T-helper 1 cell treated with Interleukin-12 subunit alpha and Interleukin-12 subunit beta and Interleukin-4 antibody, amounts not matched to agents 30 μg/mL and 1 μg/mL, for 36 hours (primary cell): Measurements from ENCODE around the gene CHCHD4.

Source experiments
- H3K27ac Mint-ChIP-seq: one replicate; pipeline ENCODE4 v1.8.0; 2021; ENCODE audit warnings: mild to moderate bottlenecking, mixed read lengths
- H3K27me3 Mint-ChIP-seq: one replicate; pipeline ENCODE4 v1.8.0; 2021; ENCODE audit warnings: low read depth, mixed read lengths
- H3K36me3 Mint-ChIP-seq: one replicate; pipeline ENCODE4 v1.8.0; 2021; ENCODE audit warnings: low read depth, mixed read lengths
- H3K4me1 Mint-ChIP-seq: one replicate; pipeline ENCODE4 v1.8.0; 2021; ENCODE audit warnings: low read depth, mixed read lengths
- H3K4me3 Mint-ChIP-seq: one replicate; pipeline ENCODE4 v1.8.0; 2021; ENCODE audit warnings: mild to moderate bottlenecking, moderate library complexity, mixed read lengths
- H3K9me3 Mint-ChIP-seq: one replicate; pipeline ENCODE4 v1.8.0; 2021; ENCODE audit warnings: mixed read lengths

The CHCHD4 gene

GRCh38 chr3:14154276-14154675 is 29.6 kb upstream of the CHCHD4 start:
- H3K4me1 Mint-ChIP-seq = peaks cover 2% of the 10 kb centered on the region
- H3K27ac Mint-ChIP-seq = no peak overlapping the region
- peaks cover 54% of the 10 kb centered on the region for H3K36me3 Mint-ChIP-seq
- H3K9me3 Mint-ChIP-seq = no peaks in the 10 kb centered on the region
- no peaks in the 10 kb centered on the region for H3K27me3 Mint-ChIP-seq
- H3K4me3 Mint-ChIP-seq = no peak overlapping the region

- H3K27me3 Mint-ChIP-seq = no peaks in the 10 kb centered on the region
- H3K4me3 Mint-ChIP-seq = no peak overlapping the region
- peaks cover 48% of the 10 kb centered on the region for H3K36me3 Mint-ChIP-seq
- no peak overlapping the region for H3K27ac Mint-ChIP-seq
- no peaks in the 10 kb centered on the region for H3K9me3 Mint-ChIP-seq
- H3K4me1 Mint-ChIP-seq = peaks cover 2% of the 10 kb centered on the region
These were observed 29.0 kb upstream of the CHCHD4 start for GRCh38 chr3:14153663-14154062.

- H3K4me3 Mint-ChIP-seq = no peak overlapping the region
- no peaks in the 10 kb centered on the region for H3K9me3 Mint-ChIP-seq
- peaks cover 42% of the 10 kb centered on the region for H3K36me3 Mint-ChIP-seq
- H3K27me3 Mint-ChIP-seq = no peaks in the 10 kb centered on the region
- peaks cover 2% of the 10 kb centered on the region for H3K4me1 Mint-ChIP-seq
- no peak overlapping the region for H3K27ac Mint-ChIP-seq
These were observed 28.3 kb upstream of the CHCHD4 start for GRCh38 chr3:14152963-14153355.

GRCh38 chr3:14152233-14152962 is 27.7 kb upstream of the CHCHD4 start:
- Mint-ChIP-seq H3K4me3 (no peak overlapping the region), H3K27me3 (no peaks in the 10 kb centered on the region), H3K27ac (no peak overlapping the region), H3K9me3 (no peaks in the 10 kb centered on the region), H3K36me3 (peaks cover 42% of the 10 kb centered on the region), H3K4me1 (peaks cover 2% of the 10 kb centered on the region)

GRCh38 chr3:14151471-14152083 is 26.9 kb upstream of the CHCHD4 start:
- Mint-ChIP-seq H3K27ac (no peak overlapping the region), H3K4me1 (peaks cover 2% of the 10 kb centered on the region), H3K36me3 (peaks cover 35% of the 10 kb centered on the region), H3K27me3 (no peaks in the 10 kb centered on the region), H3K4me3 (no peak overlapping the region), H3K9me3 (no peaks in the 10 kb centered on the region)

GRCh38 chr3:14150491-14151230 is 26.0 kb upstream of the CHCHD4 start:
- peaks cover 30% of the 10 kb centered on the region for H3K36me3 Mint-ChIP-seq
- H3K27ac Mint-ChIP-seq = peak overlapping the region; percentile 63
- no peak overlapping the region for H3K4me3 Mint-ChIP-seq
- H3K4me1 Mint-ChIP-seq = peaks cover 3% of the 10 kb centered on the region
- H3K9me3 Mint-ChIP-seq = no peaks in the 10 kb centered on the region
- no peaks in the 10 kb centered on the region for H3K27me3 Mint-ChIP-seq

- no peak overlapping the region for H3K27ac Mint-ChIP-seq
- no peaks in the 10 kb centered on the region for H3K9me3 Mint-ChIP-seq
- peaks cover 32% of the 10 kb centered on the region for H3K36me3 Mint-ChIP-seq
- peaks cover 6% of the 10 kb centered on the region for H3K4me1 Mint-ChIP-seq
- no peak overlapping the region for H3K4me3 Mint-ChIP-seq
- H3K27me3 Mint-ChIP-seq = no peaks in the 10 kb centered on the region
These were observed 25.4 kb upstream of the CHCHD4 start for GRCh38 chr3:14150078-14150477.

- Mint-ChIP-seq H3K9me3 (no peaks in the 10 kb centered on the region), H3K27me3 (no peaks in the 10 kb centered on the region), H3K4me1 (peaks cover 20% of the 10 kb centered on the region), H3K36me3 (peaks cover 22% of the 10 kb centered on the region), H3K4me3 (no peak overlapping the region), H3K27ac (no peak overlapping the region)
These were observed 23.6 kb upstream of the CHCHD4 start for GRCh38 chr3:14148041-14148985.

- Mint-ChIP-seq H3K4me3 (no peak overlapping the region), H3K27ac (peak overlapping the region; percentile 71), H3K4me1 (peaks cover 25% of the 10 kb centered on the region), H3K27me3 (no peaks in the 10 kb centered on the region), H3K9me3 (no peaks in the 10 kb centered on the region), H3K36me3 (peaks cover 20% of the 10 kb centered on the region)
These were observed 22.9 kb upstream of the CHCHD4 start for GRCh38 chr3:14147617-14148016.

GRCh38 chr3:14147066-14147435 is 22.4 kb upstream of the CHCHD4 start:
- Mint-ChIP-seq H3K27ac (peak overlapping the region; percentile 71), H3K9me3 (no peaks in the 10 kb centered on the region), H3K4me1 (peaks cover 31% of the 10 kb centered on the region), H3K36me3 (peaks cover 24% of the 10 kb centered on the region), H3K27me3 (no peaks in the 10 kb centered on the region), H3K4me3 (no peak overlapping the region)

- H3K36me3 Mint-ChIP-seq = peaks cover 29% of the 10 kb centered on the region
- no peaks in the 10 kb centered on the region for H3K27me3 Mint-ChIP-seq
- peak overlapping the region; percentile 23 for H3K27ac Mint-ChIP-seq
- no peak overlapping the region for H3K4me3 Mint-ChIP-seq
- no peaks in the 10 kb centered on the region for H3K9me3 Mint-ChIP-seq
- peaks cover 35% of the 10 kb centered on the region for H3K4me1 Mint-ChIP-seq
These were observed 21.9 kb upstream of the CHCHD4 start for GRCh38 chr3:14146381-14147065.

- H3K4me1 Mint-ChIP-seq = peaks cover 37% of the 10 kb centered on the region
- H3K36me3 Mint-ChIP-seq = peaks cover 30% of the 10 kb centered on the region
- H3K27ac Mint-ChIP-seq = peak overlapping the region; percentile 72
- H3K27me3 Mint-ChIP-seq = no peaks in the 10 kb centered on the region
- no peaks in the 10 kb centered on the region for H3K9me3 Mint-ChIP-seq
- no peak overlapping the region for H3K4me3 Mint-ChIP-seq
These were observed 21.2 kb upstream of the CHCHD4 start for GRCh38 chr3:14145670-14146380.

- Mint-ChIP-seq H3K27me3 (no peaks in the 10 kb centered on the region), H3K36me3 (peaks cover 26% of the 10 kb centered on the region), H3K4me3 (no peak overlapping the region), H3K9me3 (no peaks in the 10 kb centered on the region), H3K27ac (peak overlapping the region; percentile 92), H3K4me1 (peaks cover 37% of the 10 kb centered on the region)
These were observed 20.6 kb upstream of the CHCHD4 start for GRCh38 chr3:14145236-14145635.
